ENCODE data around the gene TRAPPC11. TPM values are rescaled to one million over a fixed set of nuclear protein-coding genes. Genes with fewer than 3 reads are reported as not detected.

Gene TRAPPC11
- total RNA-seq, 1 experiment from 2014 or later: 32.2 TPM

- Mint-ChIP-seq H3K9me3 (no peaks in the 10 kb centered on the region; a peak in 2 of 5 replicates), H3K4me3 (no peak overlapping the region), H3K36me3 (ENCODE audit: insufficient read depth in 1 of 3, low read depth in 3 of 3) (no peaks in the 10 kb centered on the region; a peak in 1 of 7 replicates), H3K4me1 (peaks cover 0 to 4% of the 10 kb centered on the region in 2 experiments; a peak in 1 of 4 replicates), H3K27me3 (ENCODE audit: low read depth) (peaks cover 4% of the 10 kb centered on the region), H3K27ac (no peak overlapping the region)
- no peaks in the 10 kb centered on the region for H3K79me1 ChIP-seq (ENCODE audit: insufficient read depth, low read depth, low read length, poor library complexity, severe bottlenecking)
- no peak overlapping the region for H2BK120ac ChIP-seq (ENCODE audit: low read depth, low read length, poor library complexity, severe bottlenecking)
- no peak overlapping the region for H3K56ac ChIP-seq (ENCODE audit: insufficient read length, low read depth, low read length)
- H3K79me2 ChIP-seq (ENCODE audit: insufficient read depth, low read length): no peaks in the 10 kb centered on the region
- no peak overlapping the region for H2BK5ac ChIP-seq (ENCODE audit: insufficient read length, low read length)
- H3K23ac ChIP-seq (ENCODE audit: insufficient read length, low read depth, low read length): no peak overlapping the region
- H3K9ac ChIP-seq (ENCODE audit: extremely low read depth, insufficient read length, low read length): no peak overlapping the region
- H2AFZ ChIP-seq (ENCODE audit: low read length): no peak overlapping the region
- WGBS (ENCODE audit: extremely low coverage, insufficient read length, low lambda C conversion rate): no CpG with 5 or more reads among the region's 15 CpGs
- no peak overlapping the region for H3K27ac ChIP-seq (ENCODE audit: insufficient read length, low read depth, low read length)
- no peak overlapping the region for H3K4ac ChIP-seq (ENCODE audit: low read depth, low read length)
- no peak for TF ChIP-seq CTCF (conservative IDR thresholded peaks at IDR 0.05)
- H3K9me3 ChIP-seq (ENCODE audit: control insufficient read depth, low read depth, low read length): no peaks in the 10 kb centered on the region
- no peak overlapping the region for H2BK15ac ChIP-seq (ENCODE audit: low read depth, low read length)
- no peaks in the 10 kb centered on the region for H3K27me3 ChIP-seq (ENCODE audit: insufficient read depth, low read length)
- H2BK12ac ChIP-seq (ENCODE audit: insufficient read length, low read depth, low read length): no peak overlapping the region
- H3K14ac ChIP-seq (ENCODE audit: insufficient read depth, low read length): no peak overlapping the region
- H4K91ac ChIP-seq (ENCODE audit: insufficient read length, low read depth, low read length): no peak overlapping the region
- no peak for DNase-seq
- H3K18ac ChIP-seq (ENCODE audit: insufficient read length, low read depth, low read length): no peak overlapping the region
- no peaks in the 10 kb centered on the region; the same call in 1 of the 2 replicates for H3K4me1 ChIP-seq (ENCODE audit: insufficient read depth, low read length)
- no peak overlapping the region for H4K5ac ChIP-seq (ENCODE audit: insufficient read length, low read depth, low read length)
- H3K23me2 ChIP-seq (ENCODE audit: insufficient read length, low read depth, low read length, poor library complexity, severe bottlenecking): no peaks in the 10 kb centered on the region
- no peak overlapping the region for H2AK5ac ChIP-seq (ENCODE audit: insufficient read length, low read length)
- H3T11ph ChIP-seq (ENCODE audit: low read length): no peak overlapping the region
- no peak overlapping the region for H3K4me2 ChIP-seq (ENCODE audit: insufficient read depth, insufficient read length, low read length)
- H4K20me1 ChIP-seq (ENCODE audit: control insufficient read depth, insufficient read depth, insufficient read length): no peaks in the 10 kb centered on the region
- H4K8ac ChIP-seq (replicated peaks; ENCODE audit: insufficient read length, low read depth, low read length): no peak overlapping the region
- no peak overlapping the region for H2BK20ac ChIP-seq (ENCODE audit: low read depth, low read length, poor library complexity, severe bottlenecking)
These were observed 47.8 kb upstream of the TRAPPC11 start for GRCh38 chr4:183611210-183611830.

All from H9 (cell line).